ENCODE results near the gene SCN2B.
A peak's percentile ranks its signal among the peaks of the same experiment; 100 is the strongest.
"Not testable (repeated sequence)": the region's sequence is repeated elsewhere in the genome, so short reads cannot be mapped to it uniquely, and the experiment has no call there.

SCN2B gene

DNA sequence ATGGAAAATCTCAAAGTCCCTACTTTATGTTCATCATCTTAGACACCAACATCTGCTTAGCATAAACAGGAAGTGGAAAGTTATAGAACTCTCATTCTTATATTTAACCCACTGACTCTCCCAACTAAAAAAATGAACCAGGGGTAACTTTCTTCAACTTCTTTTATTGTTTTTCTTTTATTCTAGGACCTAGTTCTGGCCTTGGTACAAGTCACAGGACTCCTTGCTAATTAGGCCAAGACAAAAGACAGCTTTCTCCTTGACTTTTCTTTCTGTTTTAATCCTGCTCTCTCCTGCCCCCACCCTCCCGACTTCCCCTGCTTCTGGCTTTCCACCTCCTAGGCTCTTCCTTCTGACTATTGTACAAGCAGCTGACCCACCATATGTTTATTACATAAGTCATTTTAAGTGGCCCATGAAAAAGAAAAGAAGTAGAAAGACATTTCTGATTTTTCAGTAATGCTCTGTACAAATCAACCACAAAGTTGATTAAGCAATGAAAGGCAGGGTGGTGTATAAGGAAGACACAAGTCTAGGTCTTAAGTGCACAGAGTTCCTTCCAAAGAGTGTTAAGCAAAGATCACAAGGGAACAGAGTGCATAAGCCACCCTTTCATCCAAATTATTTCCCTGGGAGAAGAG, 30.1 kb upstream of the SCN2B start:
- DNase-seq (ENCODE audit: low read depth in 4 of 4, low spot score in 1 of 4): no peak

DNA sequence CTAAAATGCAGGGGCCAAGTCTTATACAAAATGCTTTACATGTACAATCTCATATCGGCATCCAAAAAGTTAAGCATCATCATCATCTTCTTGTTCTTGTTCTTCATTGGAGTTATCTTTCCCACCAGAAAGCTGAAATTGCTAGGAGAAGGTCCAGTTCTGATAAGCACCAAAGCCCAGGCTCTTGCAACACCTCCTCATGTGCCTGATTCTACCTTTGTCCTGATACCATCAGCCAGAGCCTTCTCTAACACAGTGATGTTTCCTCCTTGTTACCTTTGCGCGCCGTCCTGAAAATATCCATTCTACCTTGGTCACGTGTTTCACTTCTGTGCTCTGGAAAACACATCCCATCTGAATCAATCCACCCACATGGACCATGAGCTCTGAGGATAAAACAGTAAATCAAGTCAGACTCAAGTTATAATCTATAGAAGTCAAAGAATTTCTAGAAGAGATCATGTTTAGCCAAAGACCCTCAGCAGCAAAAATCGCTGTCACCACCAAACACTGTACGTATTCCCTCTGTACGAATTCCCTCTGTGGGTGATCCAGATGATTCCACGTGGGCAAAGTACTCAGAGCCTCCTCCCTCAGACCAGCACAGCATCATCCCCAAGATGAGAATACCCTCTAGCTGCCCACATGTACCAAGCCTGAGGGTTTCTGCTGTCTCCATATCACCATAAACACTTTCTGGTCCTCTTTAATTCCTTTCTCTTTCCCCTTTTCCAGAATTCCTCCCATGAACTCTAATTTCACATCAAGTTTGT, 29.4 kb upstream of the SCN2B start:
- no peak for DNase-seq (ENCODE audit: low read depth in 4 of 4, low spot score in 1 of 4)

DNA sequence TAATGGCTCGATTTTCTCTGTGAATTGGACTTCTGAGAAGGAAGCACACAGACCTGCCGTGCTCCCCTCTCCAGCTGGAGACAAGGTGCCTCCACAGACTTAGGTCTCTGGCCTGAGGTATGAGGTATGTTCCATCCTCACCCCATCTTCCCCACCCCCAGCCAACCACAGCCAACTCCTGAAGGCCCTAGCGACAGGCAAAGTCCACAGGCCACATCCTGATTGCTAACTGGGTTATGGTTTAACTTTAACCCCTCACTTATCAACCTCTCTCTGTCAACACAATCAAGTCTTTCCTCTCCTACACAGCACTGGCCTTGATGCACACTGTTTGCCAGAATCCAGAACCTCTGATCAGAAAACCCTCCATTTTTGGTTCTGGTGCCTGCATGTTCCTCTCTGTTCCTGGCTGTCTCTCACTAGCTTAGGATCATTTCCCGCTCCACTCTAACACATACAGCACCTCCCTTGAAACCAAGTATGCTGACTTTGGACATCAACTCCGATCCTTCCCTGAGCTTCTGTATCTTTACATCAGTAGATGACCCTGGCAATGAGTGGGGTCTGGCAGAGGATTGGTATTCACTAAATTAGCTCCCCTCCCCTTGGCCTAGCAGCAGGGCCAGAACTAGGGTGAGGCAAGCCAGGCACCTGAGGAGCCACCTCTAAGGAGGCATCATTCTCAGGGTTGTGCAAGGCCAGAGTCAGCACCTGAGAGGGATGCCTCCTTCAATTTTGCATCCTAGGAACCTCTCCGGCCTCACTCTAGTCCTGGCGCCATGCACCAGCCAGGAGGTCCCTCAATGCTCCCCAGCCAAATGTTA, 26.4 kb upstream of the SCN2B start:
- DNase-seq (ENCODE audit: low read depth in 4 of 4, low spot score in 1 of 4): peak in 1 of 4 experiments; percentile 41

DNA sequence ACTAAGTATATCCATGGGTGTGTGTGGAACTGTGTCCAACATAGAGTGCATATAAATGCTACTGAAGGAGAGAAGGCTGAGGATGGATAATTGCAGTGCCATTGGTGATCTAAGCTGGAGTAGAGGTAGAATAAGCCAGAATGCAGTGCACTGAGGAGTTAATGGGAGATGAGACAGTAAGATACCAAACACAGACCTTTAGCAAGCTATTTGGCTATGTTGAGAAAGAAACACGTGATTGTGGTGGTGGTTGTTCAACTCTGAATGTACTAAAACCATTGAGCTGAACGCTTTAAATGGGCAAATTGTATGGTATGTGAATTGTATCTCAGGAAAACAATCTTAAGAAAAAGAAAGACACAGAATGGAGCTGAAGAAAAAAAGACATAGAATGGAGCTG, 25.5 kb upstream of the SCN2B start:
- no peak for DNase-seq (ENCODE audit: low read depth in 4 of 4, low spot score in 1 of 4)

DNA sequence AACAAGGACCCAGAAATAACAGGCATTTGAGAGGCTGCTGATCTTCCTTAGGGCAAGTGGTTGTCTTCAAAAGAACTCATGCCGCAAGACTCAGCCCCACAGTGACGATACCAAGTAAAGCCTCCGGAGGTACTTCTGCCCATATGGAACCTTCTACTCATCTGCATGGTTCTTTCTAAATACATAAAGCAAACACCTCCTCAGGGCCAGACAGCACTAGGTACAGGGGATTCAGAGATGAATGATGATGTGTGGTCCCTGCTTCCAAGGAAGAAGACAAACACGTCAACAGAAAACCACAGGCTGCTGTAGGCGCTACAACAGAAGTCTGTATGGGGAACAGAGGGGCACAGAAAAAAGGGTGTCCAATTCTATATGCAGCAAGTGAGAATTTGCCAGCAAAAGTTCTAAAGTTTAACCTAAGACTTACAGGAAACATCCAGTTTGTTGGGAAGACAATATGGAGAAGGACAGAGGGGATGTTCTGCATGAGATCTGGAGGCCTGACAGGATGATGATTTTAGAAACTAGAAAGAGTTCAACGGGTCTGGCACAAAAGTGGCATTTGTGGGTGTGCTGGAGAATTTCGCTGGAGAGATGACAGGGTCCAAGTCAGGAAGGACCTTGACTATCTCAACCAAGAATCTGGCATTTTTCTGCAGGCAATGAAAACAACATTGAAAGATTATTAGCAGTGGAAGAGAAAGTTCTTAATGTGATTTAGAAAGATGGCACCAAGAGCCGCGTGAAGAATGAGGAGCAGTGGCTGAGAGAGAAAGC, 24.7 kb upstream of the SCN2B start:
- peak in 1 of 4 experiments; percentile 43 for DNase-seq (ENCODE audit: low read depth in 4 of 4, low spot score in 1 of 4)

DNA sequence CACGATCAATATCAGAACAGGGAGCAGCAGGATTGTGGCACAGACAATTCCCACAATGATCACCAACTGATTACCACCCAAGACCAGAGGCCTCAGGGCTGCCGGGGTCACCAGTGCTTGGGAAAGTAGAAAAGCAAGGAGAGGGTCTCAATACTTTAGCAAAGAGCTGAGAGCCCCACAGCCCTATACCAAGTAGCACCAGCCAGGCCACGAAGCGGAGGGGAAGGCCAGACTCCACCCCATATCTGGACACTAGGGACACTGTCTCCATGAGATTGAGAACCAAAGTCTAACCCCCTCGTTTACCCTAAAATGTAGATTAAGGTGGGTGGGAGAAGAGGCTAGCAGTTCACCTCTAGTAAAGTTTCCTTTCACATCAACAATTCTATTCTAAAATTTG, 24.1 kb upstream of the SCN2B start:
- no peak for DNase-seq (ENCODE audit: low read depth in 4 of 4, low spot score in 1 of 4)

DNA sequence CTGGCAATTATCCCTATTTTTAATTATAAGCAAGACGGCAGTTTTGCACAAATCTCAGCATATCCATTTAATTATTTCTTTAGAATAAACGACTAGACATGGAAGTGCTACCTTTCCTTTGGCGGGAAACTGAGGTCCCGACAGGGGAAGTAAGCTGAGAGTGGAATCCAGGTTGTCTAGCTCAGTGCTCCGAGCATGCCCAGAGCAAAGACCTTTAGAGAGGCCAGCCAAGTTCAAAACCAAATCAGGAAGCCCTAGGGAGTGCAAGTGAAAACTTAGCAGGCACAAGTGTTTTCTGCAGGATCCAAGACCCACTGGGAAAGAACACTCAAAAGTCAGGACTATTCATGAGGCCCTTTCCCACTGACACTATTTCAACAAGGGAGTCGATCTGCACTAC, 22.7 kb upstream of the SCN2B start:
- no peak for DNase-seq (ENCODE audit: low read depth in 4 of 4, low spot score in 1 of 4)

DNA sequence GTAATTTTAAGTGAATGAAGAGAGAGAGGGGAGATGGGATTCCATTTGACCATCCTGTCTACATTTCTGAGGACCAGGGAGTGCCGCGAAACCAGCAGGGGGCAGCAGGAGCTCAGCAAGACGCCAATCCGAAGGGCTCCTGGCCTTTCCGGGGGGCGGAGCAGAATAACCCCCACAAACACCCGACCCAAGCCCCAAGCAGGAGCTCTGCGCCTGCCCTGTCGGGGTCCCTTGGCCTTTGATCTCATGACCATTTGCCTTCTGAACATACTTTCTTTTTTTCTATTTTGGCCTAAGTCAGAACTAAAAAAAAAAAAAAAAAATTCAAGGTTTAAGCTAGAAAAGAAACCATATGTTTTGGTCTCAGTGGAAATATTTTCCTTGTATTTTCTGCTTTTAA, 21.9 kb upstream of the SCN2B start:
- peak; percentile 73 to 80 (median 78) for DNase-seq (ENCODE audit: low read depth in 4 of 4, low spot score in 1 of 4)

DNA sequence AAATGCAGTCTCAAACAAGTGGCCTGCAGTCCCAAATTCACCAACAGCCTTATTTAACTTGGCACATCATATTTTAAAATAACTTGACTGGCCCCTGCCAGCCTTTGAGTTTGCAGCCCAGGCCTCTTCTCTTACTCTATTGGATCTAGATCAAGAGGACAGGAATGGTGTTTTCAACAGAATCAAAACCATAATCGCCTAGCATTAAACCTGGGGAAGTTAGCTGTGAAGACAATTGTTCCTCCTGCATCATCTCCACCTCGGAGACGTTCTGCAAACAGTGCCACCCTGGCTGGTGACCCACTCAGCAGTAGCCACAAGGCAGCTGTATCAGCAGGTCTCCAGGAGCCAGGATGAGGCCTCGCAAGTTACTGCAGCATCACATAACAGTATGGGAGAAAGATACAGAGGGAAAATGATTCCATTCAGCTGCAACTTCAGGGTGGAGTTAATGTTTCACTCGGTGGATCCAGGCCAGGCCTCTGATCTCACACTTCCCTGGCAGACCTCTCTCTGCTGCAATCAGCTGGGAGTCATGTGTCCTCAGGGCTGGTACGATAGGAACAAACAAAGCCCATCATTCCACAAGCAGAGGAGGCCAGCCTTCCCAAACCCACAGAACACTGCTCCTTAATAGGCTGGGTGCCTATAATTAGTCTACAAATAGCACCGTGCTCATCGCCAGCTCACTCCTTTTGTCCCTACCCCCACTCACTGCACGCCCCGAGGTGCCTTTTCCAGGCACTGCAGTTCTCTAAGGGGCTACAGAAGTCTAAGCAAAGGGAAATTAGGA, 18.6 kb upstream of the SCN2B start:
- DNase-seq (ENCODE audit: low read depth in 4 of 4, low spot score in 1 of 4): no peak

DNA sequence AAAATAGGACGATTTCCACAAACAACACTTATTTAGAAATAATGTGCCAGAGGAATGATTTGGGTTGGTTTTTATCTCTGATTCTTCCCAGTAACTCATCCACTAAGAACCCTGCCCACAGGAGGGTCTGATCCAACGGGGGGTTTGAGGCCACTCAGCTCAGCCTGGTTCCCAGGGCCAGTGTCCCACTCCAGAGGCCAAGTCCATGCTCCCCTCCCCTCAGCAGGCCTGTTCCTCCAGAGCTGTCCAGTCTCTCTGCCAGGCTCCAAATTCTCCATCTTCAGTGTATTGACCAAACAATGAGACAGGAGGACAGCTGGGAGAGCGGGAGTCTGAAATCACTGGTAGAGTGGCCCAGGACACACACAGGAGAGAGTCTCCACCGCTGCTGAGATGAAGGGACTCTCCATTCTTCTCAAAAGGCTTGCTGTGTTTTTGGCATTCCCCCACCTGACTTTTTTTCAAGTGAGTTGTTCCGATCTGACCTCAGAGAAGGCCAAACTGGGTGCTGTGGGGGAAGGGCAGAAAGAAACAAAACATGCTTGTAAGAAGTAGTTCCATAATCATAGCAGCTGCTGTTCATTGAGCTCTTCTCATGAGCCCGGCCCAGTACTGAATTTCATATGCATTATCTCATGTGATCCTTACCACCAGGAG, 17.6 kb upstream of the SCN2B start:
- DNase-seq (ENCODE audit: low read depth in 4 of 4, low spot score in 1 of 4): no peak

DNA sequence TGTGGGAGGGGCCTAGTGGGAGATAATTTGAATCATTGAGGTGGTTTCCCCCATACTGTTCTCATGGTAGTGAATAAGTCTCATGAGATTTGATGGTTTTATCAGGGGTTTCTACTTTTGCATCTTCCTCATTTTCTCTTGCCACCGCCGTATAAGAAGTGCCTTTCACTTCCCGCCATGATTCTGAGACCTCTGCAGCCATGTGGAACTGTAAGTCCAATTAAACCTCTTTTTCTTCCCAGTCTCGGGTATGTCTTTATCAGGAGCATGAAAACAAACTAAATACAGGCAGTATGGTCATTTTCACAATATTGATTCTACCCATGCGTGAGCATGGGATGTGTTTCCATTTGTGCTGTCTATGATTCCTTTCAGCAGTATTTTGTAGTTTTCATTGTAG, 16.4 kb upstream of the SCN2B start:
- not testable (repeated sequence) for DNase-seq (ENCODE audit: low read depth in 4 of 4, low spot score in 1 of 4)

DNA sequence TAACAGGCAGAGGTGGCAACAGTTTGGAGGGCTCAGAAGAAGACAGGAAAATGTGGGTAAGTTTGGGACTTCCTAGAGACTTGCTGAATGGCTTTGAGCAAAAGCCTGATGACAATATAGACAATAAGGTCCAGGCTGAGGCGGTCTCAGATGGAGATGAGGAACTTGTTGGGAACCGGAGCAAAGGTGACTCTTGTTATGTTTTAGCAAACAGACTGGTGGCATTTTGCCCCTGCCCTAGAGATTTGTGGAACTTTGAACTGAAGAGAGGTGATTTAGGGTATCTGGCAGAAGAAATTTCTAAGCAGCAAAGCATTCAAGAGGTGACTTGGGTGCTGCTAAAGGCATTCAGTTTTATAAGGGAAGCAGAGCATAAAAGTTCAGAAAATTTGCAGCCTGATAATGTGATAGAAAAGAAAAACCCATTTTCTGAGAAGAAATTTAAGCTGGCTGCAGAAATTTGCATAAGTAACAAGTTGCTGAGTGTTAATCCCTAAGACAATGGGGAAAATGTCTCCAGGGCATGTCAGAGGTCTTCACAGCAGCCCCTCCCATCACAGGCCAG, 14.6 kb upstream of the SCN2B start:
- DNase-seq (ENCODE audit: low read depth in 4 of 4, low spot score in 1 of 4): not testable (repeated sequence)

DNA sequence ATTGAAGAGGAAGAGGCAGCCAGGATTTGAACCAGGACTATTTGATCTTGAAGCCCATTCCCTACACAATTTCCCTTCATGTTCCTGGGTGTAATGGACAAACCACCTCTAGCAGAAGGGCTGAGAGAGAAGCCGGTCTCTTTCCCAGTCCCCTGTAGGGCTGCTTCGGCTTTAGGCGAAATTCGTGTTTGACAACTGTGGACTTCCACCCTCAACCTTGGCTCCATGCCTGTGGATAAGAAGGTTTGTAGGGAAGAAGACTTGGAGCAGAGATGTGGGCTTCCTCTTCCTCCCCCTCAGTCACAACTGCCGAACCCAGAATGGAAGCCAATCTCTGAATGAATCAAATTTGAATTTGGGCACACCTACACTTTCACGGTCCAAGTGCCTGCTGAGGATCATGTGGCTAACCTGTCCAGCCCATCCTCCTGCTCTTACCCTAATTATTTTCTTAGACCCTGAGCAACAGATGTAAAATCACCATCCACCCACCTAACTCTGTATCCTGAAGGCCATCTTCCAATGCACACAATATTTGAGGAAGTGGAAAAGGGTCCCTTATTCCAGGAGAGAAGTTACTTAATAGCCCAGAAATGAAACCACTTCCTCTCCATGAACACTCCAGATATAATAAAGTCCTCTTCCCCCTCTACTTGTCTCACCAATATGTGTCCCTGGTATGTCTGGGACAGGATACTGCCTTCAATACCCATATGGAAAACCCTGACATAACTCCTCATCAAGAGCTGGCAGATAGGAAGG, 10.1 kb upstream of the SCN2B start:
- DNase-seq (ENCODE audit: low read depth in 4 of 4, low spot score in 1 of 4): no peak

DNA sequence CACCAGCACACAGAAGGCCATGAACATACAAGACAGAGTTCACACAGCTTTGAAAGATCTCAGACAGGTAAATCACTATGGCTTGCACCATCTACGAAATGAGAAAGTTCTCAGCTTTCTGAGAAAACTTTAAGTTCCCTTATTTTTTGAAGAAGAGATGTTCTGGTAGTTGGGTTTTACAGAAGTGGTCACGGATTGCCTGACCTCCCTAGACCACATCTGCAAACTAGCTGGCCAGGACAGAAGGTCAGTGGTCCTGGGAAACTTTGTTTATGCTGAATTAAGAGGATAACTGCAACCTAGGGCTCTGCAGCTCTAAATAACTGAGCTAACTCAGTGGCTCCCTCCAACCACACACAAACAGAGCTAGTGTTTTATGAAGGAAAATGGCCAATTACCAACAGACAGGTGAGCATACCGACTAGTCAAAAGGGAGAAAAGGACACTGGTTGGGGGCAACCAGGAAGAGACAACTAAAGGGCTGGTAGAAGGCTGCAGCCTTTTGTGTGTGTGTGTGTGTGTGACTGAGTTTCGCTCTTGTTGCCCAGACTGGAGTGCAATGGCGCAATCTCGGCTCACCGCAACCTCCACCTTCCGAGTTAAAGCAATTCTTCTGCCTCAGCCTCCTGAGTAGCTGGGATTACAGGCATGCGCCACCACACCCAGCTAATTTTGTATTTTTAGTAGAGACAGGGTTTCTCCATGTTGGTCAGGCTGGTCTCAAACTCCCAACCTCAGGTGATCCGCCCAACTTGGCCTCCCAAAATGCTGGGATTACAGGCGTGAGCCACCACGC, 8.5 kb upstream of the SCN2B start:
- DNase-seq (ENCODE audit: low read depth in 4 of 4, low spot score in 1 of 4): no peak

DNA sequence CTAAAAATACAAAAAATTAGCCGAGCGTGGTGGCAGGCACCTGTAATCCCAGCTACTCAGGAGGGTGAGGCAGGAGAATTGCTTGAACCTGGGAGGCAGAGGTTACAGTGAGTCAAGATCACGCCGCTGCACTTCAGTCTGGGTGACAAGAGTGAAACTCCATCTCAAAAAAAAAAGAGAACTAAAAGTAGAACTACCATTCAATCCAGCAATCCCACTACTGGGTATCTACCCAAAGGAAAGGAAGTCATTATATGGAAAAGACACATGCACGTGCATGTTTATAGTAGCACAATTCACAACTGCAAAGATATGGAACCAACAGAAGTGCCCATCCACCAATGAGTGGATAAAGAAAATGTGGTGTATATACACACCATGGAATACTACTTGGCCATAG, 7.3 kb upstream of the SCN2B start:
- DNase-seq (ENCODE audit: low read depth in 4 of 4, low spot score in 1 of 4): not testable (repeated sequence)

DNA sequence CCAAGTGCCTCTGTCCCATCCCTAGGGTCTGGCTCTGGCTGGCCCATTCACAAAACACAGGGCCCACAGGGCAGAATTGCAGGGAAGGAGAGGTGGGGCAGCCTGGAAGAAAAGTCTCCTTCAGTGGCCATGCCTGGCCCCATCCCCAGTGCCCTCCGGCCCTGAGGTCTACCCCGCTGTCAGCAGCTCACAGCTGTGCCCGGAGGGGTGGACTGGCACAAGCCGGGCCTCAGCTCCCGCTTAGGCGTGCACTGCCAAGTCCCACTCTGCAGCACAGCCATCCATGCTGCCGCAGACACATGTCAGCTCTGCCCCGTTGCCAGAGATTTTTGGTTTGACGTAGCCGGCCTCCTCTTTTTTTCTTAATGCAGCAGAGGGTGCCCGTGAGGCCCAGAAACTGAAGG, 3.9 kb upstream of the SCN2B start:
- DNase-seq (ENCODE audit: low read depth in 4 of 4, low spot score in 1 of 4): no peak

DNA sequence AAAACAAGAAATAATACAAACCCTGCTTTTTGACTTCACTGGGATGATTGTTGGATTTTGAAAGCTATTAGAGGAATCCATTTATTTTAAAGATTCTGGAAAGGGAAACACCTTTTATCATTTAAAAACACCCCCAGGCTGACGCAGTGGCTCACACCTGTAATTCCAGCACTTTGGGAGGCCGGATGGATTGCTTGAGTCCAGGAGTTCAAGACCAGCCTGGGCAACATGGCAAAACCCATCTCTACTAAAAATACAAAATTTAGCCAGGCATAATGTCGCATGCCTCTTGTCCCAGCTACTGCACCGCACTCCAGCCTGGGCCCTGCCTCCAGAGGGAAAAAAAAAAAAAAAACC, 317 bp upstream of the SCN2B start:
- no peak for DNase-seq (ENCODE audit: low read depth in 4 of 4, low spot score in 1 of 4)
